Sigmoid colon (tissue), 7 donors: ENCODE measurements around the gene SULF2. TPM values are rescaled to one million over a fixed set of nuclear protein-coding genes. Genes with fewer than 3 reads are reported as not detected.

Experiments used
- DNase-seq: peaks from one replicate; pipeline ENCODE4 v3.0.0-alpha.2; 2019
- H3K27ac ChIP-seq, 4 donors: fragments of 200-600 bp; sonication (generic); one replicate each; pipeline ENCODE4 v1.5.1; 2016 to 2019; ENCODE audit warnings: mild to moderate bottlenecking in 1 of 4
- H3K27me3 ChIP-seq, 3 donors: fragments of 200-600 bp; sonication (generic); one replicate each; pipeline ENCODE4 v1.5.1; 2019; ENCODE audit warnings: mild to moderate bottlenecking in 1 of 3
- H3K36me3 ChIP-seq, 4 donors: fragments of 200-600 bp; sonication (generic); one replicate each; pipeline ENCODE4 v1.5.1; 2016 to 2019
- H3K4me1 ChIP-seq, 4 donors: fragments of 200-600 bp; sonication (generic); one replicate each; pipeline ENCODE4 v1.5.1; 2017 to 2019
- H3K4me3 ChIP-seq, 4 donors: fragments of 200-600 bp; sonication (generic); one replicate each; pipeline ENCODE4 v1.5.1; 2017 to 2019; ENCODE audit warnings: mild to moderate bottlenecking in 2 of 4, moderate library complexity in 1 of 4
- H3K9me3 ChIP-seq, 4 donors: fragments of 200-600 bp in 3 of 4; sonication (generic) in 3 of 4; one replicate each; pipeline versions ENCODE4 v1.5.1 to v1.6.1; 2013 to 2019
- CTCF ChIP-seq, 4 experiments: fragments of 450-650 bp in 3 of 4; fragments of 200-600 bp in 1 of 4; IDR thresholded peaks; one replicate each; pipeline ENCODE4 v1.5.1; 2016 to 2019; ENCODE audit warnings: antibody characterized with exemption in 4 of 4, mild to moderate bottlenecking in 3 of 4, moderate library complexity in 2 of 4
- EP300 ChIP-seq, 4 donors: sonication (generic); formaldehyde crosslinking; IDR thresholded peaks; one replicate each; pipeline ENCODE4 v1.6.1; 2017; ENCODE audit warnings: antibody characterized with exemption in 4 of 4
- POLR2A ChIP-seq, 2 donors: fragments of 450-650 bp; IDR thresholded peaks; one replicate each; pipeline ENCODE4 v1.6.1; 2016; ENCODE audit warnings: antibody characterized with exemption in 2 of 2, mild to moderate bottlenecking in 2 of 2, moderate library complexity in 2 of 2
- POLR2AphosphoS5 ChIP-seq, 4 donors: sonication (generic); formaldehyde crosslinking; IDR thresholded peaks; one replicate each; pipeline ENCODE4 v1.6.1; 2017; ENCODE audit warnings: antibody characterized with exemption in 4 of 4
- WGBS, 2 donors: extraction: QIAGEN DNeasy Blood & Tissue Kit; methylation state at CpG; one replicate each; pipeline ENCODE4 v1.1.7; 2013; 5-methylcytosine and 5-hydroxymethylcytosine counted together
- intact Hi-C: fragments of 100-400 bp; cut with DNase I; formaldehyde crosslinking; loops from one replicate; pipeline ENCODE4 v1.15.1; 2023
- polyA plus RNA-seq, 3 donors: library from polyadenylated mRNA; stranded (reverse); fragments of 200-250 nt; gene quantifications; one replicate each; pipeline ENCODE4 v1.2.3, GENCODE V29; 2013
- total RNA-seq, 4 donors: library from RNA; depleted of rRNA; stranded (reverse); fragments of >200 nt; gene quantifications; one replicate each; pipeline ENCODE4 v1.1.0, GENCODE V29; 2016
- donor health status: healthy with polysubstance abuse.
- donor health status: Bipolar disorder and iron deficiency.
- donor health status: healthy.

SULF2 gene
- total and polyA plus RNA-seq, 7 donors, result 14.6 to 70.1 (median 28.2) TPM

DNA sequence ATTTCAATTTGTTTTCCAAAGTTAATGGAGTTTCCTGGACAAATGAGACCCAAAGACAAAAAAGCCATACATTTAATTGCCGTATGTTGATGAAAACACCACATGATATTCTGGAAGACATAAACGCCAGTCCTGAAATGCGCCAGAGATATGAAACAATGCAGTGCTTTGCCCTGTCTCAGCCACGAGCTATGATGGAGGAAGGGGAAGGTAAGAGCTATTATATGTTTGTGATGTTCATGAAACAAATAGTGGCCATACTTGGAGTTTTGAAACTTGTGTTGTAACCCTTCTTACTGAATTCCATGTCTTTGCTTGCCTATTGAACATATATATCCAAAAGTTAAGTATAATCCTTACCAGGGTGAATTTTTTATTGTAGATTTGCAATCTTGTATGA is 157.7 kb downstream of the SULF2 start:
- TF ChIP-seq EP300 (IDR thresholded peaks at IDR 0.05) (no peak), CTCF (IDR thresholded peaks at IDR 0.05) (no peak), POLR2A (IDR thresholded peaks at IDR 0.05) (no peak), POLR2AphosphoS5 (IDR thresholded peaks at IDR 0.05) (no peak)
- DNase-seq, result no peak
- Histone ChIP-seq H3K9me3 (no peaks in the 10 kb centered on the region), H3K36me3 (peaks cover 0 to 79% (median 8%) of the 10 kb centered on the region in 4 donors), H3K4me3 (no peak overlapping the region), H3K4me1 (no peaks in the 10 kb centered on the region), H3K27ac (no peak overlapping the region), H3K27me3 (no peaks in the 10 kb centered on the region)
- intact Hi-C loops, result loop anchor here (10.0 kb wide), 1 partner anchor 873 kb away; no protein-coding TSS in a partner anchor
- 92 to 93% methylated on average over 4 of the region's 4 CpGs for WGBS, 2 donors

- no peaks in the 10 kb centered on the region for H3K27me3 ChIP-seq
- H3K36me3 ChIP-seq, result peaks cover 0 to 53% (median 5%) of the 10 kb centered on the region in 4 donors
- intact Hi-C loops, result loop anchor here (5.0 to 10.0 kb wide), 3 partner anchors 121 to 868 kb away; partner anchors contain the start of gene NCOA3
- TF ChIP-seq EP300 (IDR thresholded peaks at IDR 0.05) (no peak), POLR2AphosphoS5 (IDR thresholded peaks at IDR 0.05) (no peak), CTCF (IDR thresholded peaks at IDR 0.05) (no peak), POLR2A (IDR thresholded peaks at IDR 0.05) (no peak)
- no peak overlapping the region for H3K27ac ChIP-seq
- H3K9me3 ChIP-seq, result no peaks in the 10 kb centered on the region
- no peak for DNase-seq
- H3K4me3 ChIP-seq, result no peak overlapping the region
- peaks cover 0 to 4% (median 0%) of the 10 kb centered on the region in 4 donors for H3K4me1 ChIP-seq
- WGBS, 2 donors, result 51 to 76% methylated on average over 2 of the region's 2 CpGs
Observed at GRCh38 chr20:47623206-47623605, 162.1 kb downstream of the SULF2 start.

DNA sequence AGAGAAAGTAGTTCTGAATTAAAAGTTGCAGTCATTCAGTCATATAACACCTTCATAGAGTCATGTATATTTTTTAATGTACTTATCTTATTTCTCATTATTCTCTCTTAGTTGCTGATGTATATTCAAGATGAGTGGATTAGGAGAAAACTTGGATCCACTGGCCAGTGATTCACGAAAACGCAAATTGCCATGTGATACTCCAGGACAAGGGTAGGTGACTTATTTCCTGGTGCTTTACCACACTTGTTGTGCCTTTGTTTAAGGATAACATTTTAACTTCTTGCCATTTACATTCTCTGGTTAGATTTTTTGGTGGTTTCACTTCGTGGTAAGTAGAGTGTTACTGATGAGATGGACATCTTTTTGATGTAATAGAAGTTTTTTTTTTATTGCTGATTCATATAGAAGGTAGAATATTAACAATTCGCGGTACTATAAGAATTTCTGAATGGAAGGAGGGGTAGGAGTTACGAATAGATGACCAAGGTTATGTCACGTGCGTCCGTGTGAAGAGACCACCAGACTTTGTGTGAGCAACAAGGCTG is 163.1 kb downstream of the SULF2 start:
- Histone ChIP-seq H3K9me3 (no peaks in the 10 kb centered on the region), H3K27me3 (no peaks in the 10 kb centered on the region), H3K4me1 (peaks cover 0 to 4% (median 0%) of the 10 kb centered on the region in 4 donors), H3K4me3 (no peak overlapping the region), H3K36me3 (peaks cover 0 to 43% (median 5%) of the 10 kb centered on the region in 4 donors), H3K27ac (no peak overlapping the region)
- DNase-seq, result no peak
- TF ChIP-seq CTCF (IDR thresholded peaks at IDR 0.05) (peak in 1 of 4 experiments; percentile 6), POLR2AphosphoS5 (IDR thresholded peaks at IDR 0.05) (no peak)
- intact Hi-C loops, result loop anchor here (5.0 to 10.0 kb wide), 3 partner anchors 120 to 867 kb away; partner anchors contain the start of gene NCOA3
- WGBS, 2 donors, result 94 to 95% methylated on average over 9 of the region's 9 CpGs

DNA sequence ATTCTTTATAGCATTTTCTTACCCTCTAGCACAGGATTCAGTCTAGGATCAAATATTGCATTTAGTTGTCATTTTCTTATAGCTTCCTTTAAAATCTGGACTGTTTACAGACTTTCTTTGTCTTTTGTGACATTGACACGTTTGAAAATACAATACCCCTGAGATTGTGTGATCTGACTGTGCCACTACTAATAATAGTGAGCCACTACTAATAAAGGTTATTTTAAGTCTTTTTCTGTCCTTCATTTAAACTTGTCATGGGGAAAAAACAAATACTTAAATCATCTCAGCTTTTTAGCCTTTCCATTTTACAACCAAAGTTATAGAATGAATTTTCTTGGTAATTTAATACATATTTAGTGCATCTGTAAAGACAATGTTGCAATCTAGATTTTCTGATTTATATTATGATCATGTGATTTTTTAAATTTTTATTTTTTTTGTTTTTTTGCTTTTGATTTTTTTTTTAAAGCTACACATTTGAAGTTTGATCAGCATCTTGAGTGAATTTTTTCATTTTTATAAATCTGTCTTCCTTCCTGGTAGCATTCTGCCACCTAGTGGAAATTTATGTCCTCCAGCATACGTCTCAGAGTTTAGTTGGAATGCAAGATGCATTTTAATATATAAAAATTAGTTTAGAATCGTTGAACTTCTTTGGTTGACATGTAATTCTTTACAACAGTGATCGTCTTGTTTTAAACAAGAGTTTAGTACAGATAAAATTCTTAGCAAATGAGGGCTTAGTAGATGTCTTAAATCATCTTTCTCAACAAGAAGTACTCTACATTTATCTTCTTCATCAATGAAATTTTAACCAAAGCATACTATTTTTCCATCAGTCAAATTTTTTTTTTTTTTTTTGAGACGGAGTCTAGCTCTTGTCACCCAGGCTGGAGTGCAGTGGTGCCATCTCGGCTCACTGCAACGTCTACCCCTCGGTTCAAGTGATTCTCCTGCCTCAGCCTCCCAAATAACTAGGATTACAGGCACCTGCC is 164.2 kb downstream of the SULF2 start:
- Histone ChIP-seq H3K27ac (no peak overlapping the region), H3K9me3 (no peaks in the 10 kb centered on the region), H3K4me3 (no peak overlapping the region), H3K4me1 (peaks cover 0 to 4% (median 0%) of the 10 kb centered on the region in 4 donors), H3K36me3 (peaks cover 0 to 34% (median 5%) of the 10 kb centered on the region in 4 donors), H3K27me3 (no peaks in the 10 kb centered on the region)
- no peak for TF ChIP-seq POLR2A (IDR thresholded peaks at IDR 0.05)
- TF ChIP-seq EP300 (IDR thresholded peaks at IDR 0.05), result no peak
- peak; percentile 64 to 85 (median 66) for TF ChIP-seq CTCF (IDR thresholded peaks at IDR 0.05)
- no peak for TF ChIP-seq POLR2AphosphoS5 (IDR thresholded peaks at IDR 0.05)
- intact Hi-C loops, result loop anchor here (1.0 to 10.0 kb wide), 5 partner anchors 119 to 866 kb away; partner anchors contain the start of gene NCOA3
- WGBS, 2 donors, result 50 to 61% methylated on average over 8 of the region's 8 CpGs
- DNase-seq, result no peak
